B cell (primary cell): ENCODE results near the gene SDK1. TPM values are rescaled to one million over a fixed set of nuclear protein-coding genes. Genes with fewer than 3 reads are reported as not detected.

Source experiments
- ATAC-seq: fragments of 200-7000 bp; cut with Tn5 transposase; one replicate; pipeline ENCODE4 v1.10.0; 2021; ENCODE audit warnings: low read depth, mild to moderate bottlenecking, moderate number of reproducible peaks, moderate library complexity
- CTCF ChIA-PET: fragments of 350-600 bp; sonication (Branson Sonifier 250); formaldehyde crosslinking; loops from one replicate; lab custom pipeline; 2021; ENCODE audit warnings: antibody characterized with exemption, inconsistent platforms; lab: Charles Lee
- POLR2A ChIA-PET: fragments of 350-600 bp; sonication (Branson Sonifier 250); formaldehyde crosslinking; loops from one replicate; lab custom pipeline; 2021; ENCODE audit warnings: antibody characterized with exemption; lab: Charles Lee
- DNase-seq: peaks from one replicate; pipeline ENCODE4 v3.0.0; 2013
- H2AFZ ChIP-seq: 2 replicates; pipeline ENCODE4 v1.6.1; 2012; ENCODE audit warnings: mild to moderate bottlenecking, low read depth, low read length; ENCODE audit not compliant: insufficient read depth, poor library complexity, severe bottlenecking
- H3K27ac ChIP-seq, 2 donors: 1 replicate in 1 of 2; 2 replicates in 1 of 2; pipeline ENCODE4 v1.5.1; 2012 to 2013; ENCODE audit warnings: low read length in 2 of 2, mild to moderate bottlenecking in 2 of 2, moderate library complexity in 1 of 2
- H3K27me3 ChIP-seq, 4 experiments: fragments of 200-600 bp in 1 of 4; sonication (generic) in 1 of 4; replicated peaks in 1 of 4; 1 replicate in 2 of 4; 2 replicates in 2 of 4; pipeline versions ENCODE4 v1.6.1 to v1.7.0; 2013 to 2016; ENCODE audit warnings: low read length in 3 of 4, mild to moderate bottlenecking in 2 of 4, mixed read lengths in 1 of 4, moderate library complexity in 1 of 4; ENCODE audit not compliant: insufficient read depth in 4 of 4, control insufficient read depth in 3 of 4; ENCODE audit errors: control extremely low read depth in 1 of 4
- H3K36me3 ChIP-seq, 2 experiments: replicated peaks in 1 of 2; 1 replicate in 1 of 2; 2 replicates in 1 of 2; pipeline versions ENCODE4 v1.6.1 to v1.7.1; 2013; ENCODE audit warnings: low read length in 1 of 2; ENCODE audit not compliant: insufficient read depth in 2 of 2, control insufficient read depth in 1 of 2; ENCODE audit errors: control extremely low read depth in 1 of 2, extremely low read depth in 1 of 2
- H3K4me1 ChIP-seq, 2 donors: fragments of 200-600 bp in 1 of 2; sonication (generic) in 1 of 2; 1 replicate in 1 of 2; 2 replicates in 1 of 2; pipeline versions ENCODE4 v1.5.1 to v1.6.1; 2013 to 2017; ENCODE audit warnings: low read length in 2 of 2; ENCODE audit not compliant: control insufficient read depth in 2 of 2, insufficient read depth in 2 of 2
- H3K4me2 ChIP-seq: replicated peaks from 2 replicates; pipeline ENCODE3; 2012; ENCODE audit warnings: mild to moderate bottlenecking, low read depth, low read length; ENCODE audit not compliant: poor library complexity, severe bottlenecking
- H3K4me3 ChIP-seq, 5 experiments: fragments of 200-600 bp in 1 of 5; sonication (generic) in 1 of 5; 1 replicate in 3 of 5; 2 replicates in 2 of 5; pipeline versions ENCODE4 v1.5.1 to v1.7.0; 2011 to 2016; ENCODE audit warnings: low read length in 4 of 5, mild to moderate bottlenecking in 4 of 5, low read depth in 2 of 5, control low read depth in 1 of 5, moderate library complexity in 1 of 5; ENCODE audit not compliant: insufficient read depth in 1 of 5; ENCODE audit errors: control extremely low read depth in 1 of 5, extremely low read depth in 1 of 5
- H3K79me2 ChIP-seq: fragments of 200-600 bp; sonication (generic); one replicate; pipeline ENCODE4 v1.6.0; 2016; ENCODE audit warnings: low read length; ENCODE audit not compliant: control insufficient read depth, insufficient read depth
- H3K9ac ChIP-seq: fragments of 200-600 bp; sonication (generic); 2 replicates; pipeline ENCODE4 v1.6.1; 2017; ENCODE audit warnings: mild to moderate bottlenecking, low read length, moderate library complexity
- H3K9me3 ChIP-seq, 3 donors: one replicate each; pipeline versions ENCODE4 v1.6.1 to v1.7.1; 2013; ENCODE audit warnings: low read length in 2 of 3; ENCODE audit not compliant: control insufficient read depth in 2 of 3, insufficient read depth in 1 of 3; ENCODE audit errors: control extremely low read depth in 1 of 3
- H4K20me1 ChIP-seq: 2 replicates; pipeline ENCODE4 v1.6.0; 2012; ENCODE audit warnings: mild to moderate bottlenecking, low read length; ENCODE audit not compliant: insufficient read depth, control insufficient read depth, poor library complexity, severe bottlenecking
- H3K27ac Mint-ChIP-seq: one replicate; pipeline ENCODE4 v1.8.0; 2021; ENCODE audit warnings: mixed read lengths
- H3K27me3 Mint-ChIP-seq: one replicate; pipeline ENCODE4 v1.8.0; 2021; ENCODE audit warnings: mixed read lengths
- H3K4me1 Mint-ChIP-seq: one replicate; pipeline ENCODE4 v1.8.0; 2021; ENCODE audit warnings: mixed read lengths
- H3K4me3 Mint-ChIP-seq: one replicate; pipeline ENCODE4 v1.8.0; 2021; ENCODE audit warnings: mixed read lengths
- H3K9me3 Mint-ChIP-seq: one replicate; pipeline ENCODE4 v1.8.0; 2022; ENCODE audit warnings: mixed read lengths; ENCODE audit not compliant: insufficient read depth
- CTCF ChIP-seq: fragments of 200-600 bp; IDR thresholded peaks from one replicate; pipeline ENCODE4 v1.8.0; 2022; ENCODE audit warnings: antibody characterized with exemption, mild to moderate bottlenecking
- EZH2 ChIP-seq: IDR thresholded peaks from 2 replicates; pipeline ENCODE4 v1.6.1; 2012; ENCODE audit warnings: borderline replicate concordance, low read depth, mild to moderate bottlenecking, moderate library complexity, low read length; ENCODE audit not compliant: insufficient read depth, poor library complexity, severe bottlenecking
- WGBS: methylation state at CpG from one replicate; pipeline ENCODE4 v1.1.5; 2013; ENCODE audit warnings: missing lambda C conversion rate; ENCODE audit not compliant: insufficient coverage; 5-methylcytosine and 5-hydroxymethylcytosine counted together
- intact Hi-C: fragments of 100-400 bp; cut with micrococcal nuclease; formaldehyde crosslinking; loops from one replicate; pipeline ENCODE4 v1.10.0; 2022
- polyA plus RNA-seq: library from polyadenylated mRNA; depleted of rRNA; stranded (reverse); fragments of >200 nt; gene quantifications from 2 replicates; pipeline ENCODE4 v1.2.3, GENCODE V29; 2012
- total RNA-seq, 2 donors: library from RNA; stranded (reverse); fragments of 120-200 nt in 1 of 2; gene quantifications; 1 replicate in 1 of 2; 2 replicates in 1 of 2; pipeline versions ENCODE4 v1.2.3 to v1.2.4, GENCODE V29; 2013 to 2022

Gene SDK1
- total and polyA plus RNA-seq, 2 donors (not counting 1 experiment from before 2014, with no cell fraction given), result 0.73 to 2.0 TPM

GRCh38 chr7:3805151-3805550 is 504.1 kb downstream of the SDK1 start:
- H3K4me2 ChIP-seq, result no peak overlapping the region
- Mint-ChIP-seq H3K9me3 (no peaks in the 10 kb centered on the region), H3K4me1 (no peaks in the 10 kb centered on the region), H3K27me3 (peaks cover 6% of the 10 kb centered on the region), H3K4me3 (no peak overlapping the region), H3K27ac (no peak overlapping the region)
- ATAC-seq (no peak), DNase-seq (no peak)
- no peaks in the 10 kb centered on the region for H3K4me1 ChIP-seq
- H3K27ac ChIP-seq, result no peak overlapping the region
- H3K27me3 ChIP-seq, result no peaks in the 10 kb centered on the region
- no peak for TF ChIP-seq EZH2
- no peak for TF ChIP-seq CTCF
- no peaks in the 10 kb centered on the region for H3K79me2 ChIP-seq
- H3K9ac ChIP-seq, result no peak overlapping the region
- no peaks in the 10 kb centered on the region for H3K36me3 ChIP-seq
- intact Hi-C loops, result no loop called here
- ChIA-PET POLR2A (no interaction called here), CTCF (no interaction called here)
- H3K9me3 ChIP-seq, result peaks cover 0 to 5% (median 0%) of the 10 kb centered on the region in 3 donors
- WGBS, result no CpG with 5 or more reads among the region's 3 CpGs
- no peak overlapping the region for H3K4me3 ChIP-seq
- no peak overlapping the region for H2AFZ ChIP-seq
- no peaks in the 10 kb centered on the region for H4K20me1 ChIP-seq

GRCh38 chr7:3806516-3806915 is 505.5 kb downstream of the SDK1 start:
- Mint-ChIP-seq H3K27me3 (peaks cover 6% of the 10 kb centered on the region), H3K4me3 (no peak overlapping the region), H3K4me1 (no peaks in the 10 kb centered on the region), H3K9me3 (no peaks in the 10 kb centered on the region), H3K27ac (no peak overlapping the region)
- Histone ChIP-seq H3K79me2 (no peaks in the 10 kb centered on the region), H3K9ac (no peak overlapping the region), H3K9me3 (peaks cover 0 to 10% (median 0%) of the 10 kb centered on the region in 3 donors), H3K4me1 (no peaks in the 10 kb centered on the region), H2AFZ (no peak overlapping the region), H3K27ac (no peak overlapping the region), H3K4me3 (no peak overlapping the region), H3K27me3 (no peaks in the 10 kb centered on the region), H4K20me1 (no peaks in the 10 kb centered on the region), H3K36me3 (no peaks in the 10 kb centered on the region), H3K4me2 (no peak overlapping the region)
- no peak for DNase-seq
- ATAC-seq, result no peak
- ChIA-PET CTCF (no interaction called here), POLR2A (no interaction called here)
- WGBS, result 94% methylated on average over 2 of the region's 8 CpGs
- TF ChIP-seq EZH2 (no peak), CTCF (no peak)
- intact Hi-C loops, result no loop called here
